ENCODE measurements around the gene C14orf39.

GRCh38 chr14:60509438-60510253 lies 23.8 kb upstream of the C14orf39 start:
- TF ChIP-seq CTCF (IDR thresholded peaks at IDR 0.05): no peak
- TF ChIP-seq POLR2AphosphoS5 (IDR thresholded peaks at IDR 0.05; ENCODE audit: low read depth, low read length): no peak
- no peak for TF ChIP-seq TCF7L2 (IDR thresholded peaks at IDR 0.05; ENCODE audit: low read depth, low read length)
- no peak for TF ChIP-seq REST (IDR thresholded peaks at IDR 0.05; ENCODE audit: insufficient read depth in 1 of 2, low read depth in 2 of 2, low read length in 1 of 2)
